Measurements from ENCODE around the gene GALNT9.
"Not testable (repeated sequence)": the region's sequence is repeated elsewhere in the genome, so short reads cannot be mapped to it uniquely, and the experiment has no call there.

GALNT9 gene

GRCh38 chr12:132311201-132311915, 18.0 kb downstream of the GALNT9 start:
- no peak for DNase-seq

- DNase-seq: peak; percentile 8
Observed at GRCh38 chr12:132310181-132311040, 19.0 kb downstream of the GALNT9 start.

GRCh38 chr12:132309596-132310086, 19.7 kb downstream of the GALNT9 start:
- DNase-seq: no peak

GRCh38 chr12:132308853-132309595, 20.4 kb downstream of the GALNT9 start:
- peak; percentile 6 for DNase-seq

GRCh38 chr12:132307976-132308852, 21.2 kb downstream of the GALNT9 start:
- DNase-seq: peak; percentile 5

GRCh38 chr12:132306885-132307191, 22.6 kb downstream of the GALNT9 start:
- DNase-seq: no peak

GRCh38 chr12:132305991-132306884, 23.2 kb downstream of the GALNT9 start:
- DNase-seq: peak; percentile 7

- DNase-seq: no peak
Observed at GRCh38 chr12:132305560-132305966, 23.8 kb downstream of the GALNT9 start.

- not testable (repeated sequence) for DNase-seq
Observed at GRCh38 chr12:132304866-132305265, 24.5 kb downstream of the GALNT9 start.

- not testable (repeated sequence) for DNase-seq
Observed at GRCh38 chr12:132303853-132304373, 25.5 kb downstream of the GALNT9 start.

GRCh38 chr12:132302466-132303358, 26.7 kb downstream of the GALNT9 start:
- no peak for DNase-seq

GRCh38 chr12:132300789-132301722, 28.3 kb downstream of the GALNT9 start:
- no peak for DNase-seq

- no peak for DNase-seq
Observed at GRCh38 chr12:132296063-132296462, 33.3 kb downstream of the GALNT9 start.

- DNase-seq: not testable (repeated sequence)
Observed at GRCh38 chr12:132295561-132295960, 33.8 kb downstream of the GALNT9 start.

GRCh38 chr12:132295101-132295526, 34.3 kb downstream of the GALNT9 start:
- DNase-seq: no peak

GRCh38 chr12:132294121-132295034, 35.0 kb downstream of the GALNT9 start:
- DNase-seq: no peak
